BE2C (cell line): Measurements from ENCODE around the gene PES1.

Experiments
- DNase-seq: peaks from one replicate; pipeline ENCODE4 v3.0.0-alpha.2; 2020
- H3K27me3 ChIP-seq: fragments of 250-450 bp; sonication (Bioruptor Pico); 2 replicates; pipeline ENCODE4 v1.5.1; 2020; ENCODE audit warnings: mild to moderate bottlenecking
- H3K36me3 ChIP-seq: fragments of 250-450 bp; sonication (Bioruptor Pico); 2 replicates; pipeline ENCODE4 v1.5.1; 2020; ENCODE audit warnings: mild to moderate bottlenecking
- H3K4me1 ChIP-seq: fragments of 250-450 bp; sonication (Bioruptor Pico); 2 replicates; pipeline ENCODE4 v1.5.1; 2020
- H3K4me3 ChIP-seq: 2 replicates; pipeline ENCODE4 v1.5.1; 2011; ENCODE audit warnings: low read depth, low read length
- H3K9me3 ChIP-seq: fragments of 250-450 bp; sonication (Bioruptor Pico); 2 replicates; pipeline ENCODE4 v1.5.1; 2020
- CTCF ChIP-seq: IDR thresholded peaks from 2 replicates; pipeline ENCODE4 v1.5.1; 2012; ENCODE audit warnings: mild to moderate bottlenecking, low read depth, low read length

PES1 gene

DNA sequence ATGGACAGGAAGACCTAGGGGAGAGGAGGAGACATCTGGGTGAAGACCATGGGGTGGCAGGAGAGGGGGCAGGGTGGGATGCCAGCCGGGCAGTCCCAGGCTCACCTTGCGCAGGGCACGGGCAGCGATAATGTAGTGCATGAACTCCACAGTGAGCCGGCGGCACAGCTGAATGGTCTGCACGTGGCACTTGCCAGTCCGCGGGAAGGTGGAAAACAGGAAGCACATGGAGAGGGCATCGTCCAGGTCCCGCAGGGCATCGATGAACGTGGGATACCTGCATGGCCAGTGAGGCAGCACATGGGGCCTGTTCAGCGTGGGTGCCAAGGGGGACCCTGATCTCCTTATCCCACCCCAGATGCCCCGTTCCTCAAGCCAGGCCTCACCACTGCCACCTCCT lies 7.3 kb downstream of the PES1 start:
- Histone ChIP-seq H3K36me3 (peaks cover 97% of the 10 kb centered on the region), H3K9me3 (no peaks in the 10 kb centered on the region), H3K27me3 (no peaks in the 10 kb centered on the region), H3K4me1 (no peaks in the 10 kb centered on the region), H3K4me3 (no peak overlapping the region)
- DNase-seq: no peak
- no peak for TF ChIP-seq CTCF

- no peaks in the 10 kb centered on the region for H3K4me1 ChIP-seq
- no peaks in the 10 kb centered on the region for H3K27me3 ChIP-seq
- H3K4me3 ChIP-seq: no peak overlapping the region
- peaks cover 97% of the 10 kb centered on the region for H3K36me3 ChIP-seq
- DNase-seq: no peak
- no peaks in the 10 kb centered on the region for H3K9me3 ChIP-seq
- no peak for TF ChIP-seq CTCF
Observed at GRCh38 chr22:30582788-30583545, 8.7 kb downstream of the PES1 start.

DNA sequence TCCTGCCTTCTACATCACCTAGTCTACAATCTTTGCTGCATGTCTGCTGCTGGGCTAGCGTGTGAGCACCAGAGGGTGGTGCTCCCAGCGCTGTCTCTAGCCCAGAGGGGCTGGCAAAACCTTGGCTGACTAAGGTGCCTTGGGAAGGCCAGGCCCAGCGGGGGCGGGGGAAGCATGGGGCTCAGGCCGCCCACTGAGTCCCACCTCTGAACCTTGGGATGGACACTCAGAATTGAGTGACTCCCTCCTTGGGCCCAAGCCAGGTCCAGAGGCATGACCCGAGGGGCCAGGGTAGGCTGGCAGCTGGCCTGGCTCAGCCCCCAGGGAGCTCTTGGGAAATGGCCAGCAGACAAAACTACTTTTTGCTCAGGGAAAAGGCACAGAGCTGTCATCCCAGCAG lies 9.7 kb downstream of the PES1 start:
- Histone ChIP-seq H3K4me1 (no peaks in the 10 kb centered on the region), H3K36me3 (peaks cover 97% of the 10 kb centered on the region), H3K27me3 (no peaks in the 10 kb centered on the region), H3K4me3 (no peak overlapping the region), H3K9me3 (no peaks in the 10 kb centered on the region)
- DNase-seq: no peak
- no peak for TF ChIP-seq CTCF

- Histone ChIP-seq H3K27me3 (no peaks in the 10 kb centered on the region), H3K4me3 (no peak overlapping the region), H3K4me1 (peaks cover 4% of the 10 kb centered on the region), H3K9me3 (no peaks in the 10 kb centered on the region), H3K36me3 (peaks cover 97% of the 10 kb centered on the region)
- no peak for TF ChIP-seq CTCF
- no peak for DNase-seq
Observed at GRCh38 chr22:30580896-30581295, 10.8 kb downstream of the PES1 start.

DNA sequence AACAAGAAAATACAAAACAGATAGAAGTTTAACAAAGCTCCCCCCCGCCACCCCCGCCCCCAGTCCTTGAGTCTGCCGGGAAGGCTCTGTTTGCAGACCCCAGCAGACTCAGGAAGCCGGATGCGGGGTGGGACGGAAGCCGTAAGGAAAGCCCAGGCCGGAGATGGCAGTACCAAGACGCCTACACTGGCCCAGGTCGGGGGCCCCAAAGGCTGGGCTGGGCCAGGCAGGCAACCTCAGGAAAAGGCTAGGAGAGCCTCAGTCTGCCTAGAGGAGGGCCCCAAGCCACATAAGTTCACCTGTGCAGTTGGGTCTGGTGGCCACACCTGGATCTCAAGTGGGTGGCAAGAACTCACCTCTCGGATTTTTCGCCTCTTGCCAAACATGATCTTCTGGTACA lies 13.2 kb downstream of the PES1 start:
- no peaks in the 10 kb centered on the region for H3K9me3 ChIP-seq
- TF ChIP-seq CTCF: no peak
- peaks cover 80% of the 10 kb centered on the region for H3K36me3 ChIP-seq
- no peaks in the 10 kb centered on the region for H3K27me3 ChIP-seq
- peaks cover 16% of the 10 kb centered on the region for H3K4me1 ChIP-seq
- H3K4me3 ChIP-seq: no peak overlapping the region
- DNase-seq: no peak

GRCh38 chr22:30575859-30576258 lies 15.9 kb downstream of the PES1 start:
- peaks cover 16% of the 10 kb centered on the region for H3K4me1 ChIP-seq

More at GRCh38 chr22:30575859-30576258, 15.9 kb downstream of the PES1 start:
- Histone ChIP-seq H3K36me3 (peaks cover 53% of the 10 kb centered on the region), H3K9me3 (no peaks in the 10 kb centered on the region), H3K27me3 (no peaks in the 10 kb centered on the region), H3K4me3 (no peak overlapping the region)
- no peak for TF ChIP-seq CTCF
- no peak for DNase-seq
